GM12875 (cell line): Measurements from ENCODE around the gene GEMIN2.
"Not testable (repeated sequence)": the region's sequence is repeated elsewhere in the genome, so short reads cannot be mapped to it uniquely, and the experiment has no call there.

Experiments
- H3K4me3 ChIP-seq: one replicate; pipeline ENCODE4 v1.5.1; 2011; ENCODE audit warnings: low read depth, low read length, control low read depth
- CTCF ChIP-seq: IDR thresholded peaks from 2 replicates; pipeline ENCODE4 v1.5.1; 2011; ENCODE audit warnings: low read depth, mild to moderate bottlenecking, control low read depth, inconsistent platforms, low read length, moderate library complexity, borderline replicate concordance; ENCODE audit not compliant: insufficient read depth

GEMIN2 gene

GRCh38 chr14:39181026-39181692 is 67.0 kb downstream of the GEMIN2 start:
- TF ChIP-seq CTCF: no peak
- H3K4me3 ChIP-seq: no peak overlapping the region

GRCh38 chr14:39181693-39182047 is 67.5 kb downstream of the GEMIN2 start:
- H3K4me3 ChIP-seq: no peak overlapping the region
- TF ChIP-seq CTCF: no peak

- TF ChIP-seq CTCF: no peak
- H3K4me3 ChIP-seq: no peak overlapping the region
Measured at GRCh38 chr14:39182770-39183684, 68.9 kb downstream of the GEMIN2 start.

- H3K4me3 ChIP-seq: not testable (repeated sequence)
Measured at GRCh38 chr14:39183685-39184003, 69.5 kb downstream of the GEMIN2 start.

- no peak for TF ChIP-seq CTCF
- no peak overlapping the region for H3K4me3 ChIP-seq
Measured at GRCh38 chr14:39184628-39185255, 70.6 kb downstream of the GEMIN2 start.

- H3K4me3 ChIP-seq: no peak overlapping the region
- no peak for TF ChIP-seq CTCF
Measured at GRCh38 chr14:39185256-39186049, 71.3 kb downstream of the GEMIN2 start.
